Thyroid gland (tissue), 4 donors: Measurements from ENCODE around the gene NKD1. TPM values are rescaled to one million over a fixed set of nuclear protein-coding genes. Genes with fewer than 3 reads are reported as not detected.
"Not testable (repeated sequence)": the region's sequence is repeated elsewhere in the genome, so short reads cannot be mapped to it uniquely, and the experiment has no call there.

ENCODE experiments used
- DNase-seq, 2 donors: peaks; one replicate each; pipeline ENCODE4 v3.0.0-alpha.2; 2019
- H3K27ac ChIP-seq, 3 donors: fragments of 200-600 bp; sonication (generic); 1 replicate in 2 of 3; 2 replicates in 1 of 3; pipeline ENCODE4 v1.5.1; 2016 to 2019; ENCODE audit warnings: mild to moderate bottlenecking in 1 of 3, moderate library complexity in 1 of 3
- H3K27me3 ChIP-seq: fragments of 200-600 bp; sonication (generic); one replicate; pipeline ENCODE4 v1.5.1; 2019
- H3K36me3 ChIP-seq, 2 donors: fragments of 200-600 bp; sonication (generic); one replicate each; pipeline ENCODE4 v1.5.1; 2016 to 2019
- H3K4me1 ChIP-seq, 2 donors: fragments of 200-600 bp; sonication (generic); one replicate each; pipeline ENCODE4 v1.5.1; 2017 to 2019
- H3K4me3 ChIP-seq, 3 donors: fragments of 200-600 bp; sonication (generic); replicated peaks in 1 of 3; 1 replicate in 2 of 3; 2 replicates in 1 of 3; pipeline ENCODE4 v1.5.1; 2016; ENCODE audit warnings: mild to moderate bottlenecking in 1 of 3
- H3K9me3 ChIP-seq: fragments of 200-600 bp; sonication (generic); one replicate; pipeline ENCODE4 v1.5.1; 2017
- POLR2A ChIP-seq, 2 donors: fragments of 450-650 bp; IDR thresholded peaks; one replicate each; pipeline ENCODE4 v1.6.1; 2017; ENCODE audit warnings: antibody characterized with exemption in 2 of 2, mild to moderate bottlenecking in 2 of 2, moderate library complexity in 1 of 2
- WGBS, 2 donors: methylation state at CpG; one replicate each; pipeline ENCODE4 v1.1.5; 2017; 5-methylcytosine and 5-hydroxymethylcytosine counted together
- intact Hi-C: fragments of 100-400 bp; cut with DNase I; formaldehyde crosslinking; loops from one replicate; pipeline ENCODE4 v1.15.1; 2023
- total RNA-seq, 4 donors: library from RNA; depleted of rRNA; stranded (reverse); fragments of >200 nt; gene quantifications; one replicate each; pipeline ENCODE4 v1.2.3, GENCODE V29; 2016
- TF ChIP-seq, protein P1 (sequence below), 6 experiments: fragments of 200-600 bp in 3 of 6; fragments of 450-650 bp in 3 of 6; sonication (generic) in 3 of 6; IDR thresholded peaks; one replicate each; pipeline ENCODE4 v1.5.1; 2016 to 2019; ENCODE audit warnings: antibody characterized with exemption in 6 of 6, mild to moderate bottlenecking in 2 of 6, inconsistent platforms in 1 of 6, moderate library complexity in 1 of 6

The NKD1 gene
- total RNA-seq, 4 donors from 2014 or later = 0.63 to 13.8 (median 1.1) TPM

DNA sequence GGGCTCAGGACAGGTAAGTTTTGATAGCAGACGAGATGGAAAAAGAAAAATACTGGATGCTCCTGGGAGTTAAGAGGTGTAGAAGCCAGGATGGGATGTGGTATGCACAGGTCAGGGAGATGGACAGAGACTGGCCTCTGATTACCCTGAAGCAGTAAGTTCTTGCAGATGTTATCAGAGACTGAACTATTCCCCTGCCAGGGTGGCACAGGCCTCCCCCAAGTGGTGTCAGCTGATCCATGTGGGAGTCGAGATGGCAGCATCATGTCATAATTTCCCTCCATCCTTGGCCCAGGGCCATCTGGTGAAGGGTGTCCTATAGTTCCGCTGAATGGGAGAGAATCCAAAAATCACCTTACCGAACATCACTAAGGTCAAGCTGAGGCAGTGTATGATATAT lies 14.1 kb upstream of the NKD1 start:
- no peak overlapping the region for H3K4me3 ChIP-seq
- WGBS, 2 donors = 84 to 87% methylated on average over 4 of the region's 4 CpGs

DNA sequence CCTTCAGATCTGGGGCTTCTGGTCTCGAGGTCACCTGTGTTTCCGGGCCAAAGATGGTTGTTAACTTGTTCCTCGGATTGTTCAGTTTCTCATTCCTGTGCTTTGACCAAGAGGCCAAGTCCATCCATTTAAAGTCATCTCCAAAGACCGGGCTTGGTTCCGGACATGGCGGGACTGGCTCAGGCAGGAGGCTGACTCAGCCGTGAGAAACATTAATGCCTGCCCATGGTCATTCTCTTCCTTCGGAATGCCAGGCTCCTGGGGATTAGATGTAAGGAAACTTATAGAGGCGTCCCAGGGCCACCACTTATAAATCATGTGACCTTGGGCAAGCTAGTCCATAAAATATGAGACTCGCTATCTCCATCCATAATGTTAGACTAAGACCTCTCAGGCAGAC lies 13.6 kb upstream of the NKD1 start:
- no peak for DNase-seq
- 94 to 95% methylated on average over 10 of the region's 10 CpGs for WGBS, 2 donors

More for the DNA sequence above, 14.1 kb upstream of the NKD1 start:
- Histone ChIP-seq H3K36me3 (no peaks in the 10 kb centered on the region), H3K27me3 (no peaks in the 10 kb centered on the region), H3K4me1 (no peaks in the 10 kb centered on the region), H3K27ac (no peak overlapping the region), H3K9me3 (no peaks in the 10 kb centered on the region)
- DNase-seq = no peak
- intact Hi-C loops = no loop called here
- no peak for TF ChIP-seq POLR2A (IDR thresholded peaks at IDR 0.05)
- TF ChIP-seq, protein P1, sequence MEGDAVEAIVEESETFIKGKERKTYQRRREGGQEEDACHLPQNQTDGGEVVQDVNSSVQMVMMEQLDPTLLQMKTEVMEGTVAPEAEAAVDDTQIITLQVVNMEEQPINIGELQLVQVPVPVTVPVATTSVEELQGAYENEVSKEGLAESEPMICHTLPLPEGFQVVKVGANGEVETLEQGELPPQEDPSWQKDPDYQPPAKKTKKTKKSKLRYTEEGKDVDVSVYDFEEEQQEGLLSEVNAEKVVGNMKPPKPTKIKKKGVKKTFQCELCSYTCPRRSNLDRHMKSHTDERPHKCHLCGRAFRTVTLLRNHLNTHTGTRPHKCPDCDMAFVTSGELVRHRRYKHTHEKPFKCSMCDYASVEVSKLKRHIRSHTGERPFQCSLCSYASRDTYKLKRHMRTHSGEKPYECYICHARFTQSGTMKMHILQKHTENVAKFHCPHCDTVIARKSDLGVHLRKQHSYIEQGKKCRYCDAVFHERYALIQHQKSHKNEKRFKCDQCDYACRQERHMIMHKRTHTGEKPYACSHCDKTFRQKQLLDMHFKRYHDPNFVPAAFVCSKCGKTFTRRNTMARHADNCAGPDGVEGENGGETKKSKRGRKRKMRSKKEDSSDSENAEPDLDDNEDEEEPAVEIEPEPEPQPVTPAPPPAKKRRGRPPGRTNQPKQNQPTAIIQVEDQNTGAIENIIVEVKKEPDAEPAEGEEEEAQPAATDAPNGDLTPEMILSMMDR (IDR thresholded peaks at IDR 0.05) = no peak

DNA sequence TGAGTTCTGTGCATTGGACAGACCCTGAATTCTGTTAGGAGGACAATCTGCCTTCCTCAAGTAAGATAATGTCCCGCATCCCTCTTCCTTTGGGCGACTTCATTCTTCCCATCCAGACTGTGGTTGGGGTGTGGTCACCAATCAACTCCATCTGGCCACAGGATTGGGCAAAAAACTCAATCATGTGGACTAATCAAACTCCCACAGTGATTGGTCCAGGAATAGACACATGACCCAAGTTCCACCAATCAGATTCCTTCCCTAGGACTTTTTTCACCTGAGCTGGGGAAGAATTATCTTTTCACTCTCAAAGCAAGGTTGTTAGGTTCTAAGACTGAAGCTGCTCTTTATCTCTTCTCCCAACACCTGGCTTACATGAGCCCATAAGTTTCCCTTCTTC lies 13.2 kb upstream of the NKD1 start:
- DNase-seq = no peak
- no peaks in the 10 kb centered on the region for H3K9me3 ChIP-seq
- no peak overlapping the region for H3K4me3 ChIP-seq
- no peak for TF ChIP-seq POLR2A (IDR thresholded peaks at IDR 0.05)
- TF ChIP-seq, protein P1 (IDR thresholded peaks at IDR 0.05) = no peak
- 84 to 100% methylated on average over 2 of the region's 2 CpGs for WGBS, 2 donors
- no peaks in the 10 kb centered on the region for H3K27me3 ChIP-seq
- no peaks in the 10 kb centered on the region for H3K36me3 ChIP-seq
- no peaks in the 10 kb centered on the region for H3K4me1 ChIP-seq
- intact Hi-C loops = no loop called here
- no peak overlapping the region for H3K27ac ChIP-seq

More for the DNA sequence above, 13.6 kb upstream of the NKD1 start:
- TF ChIP-seq, protein P1 (IDR thresholded peaks at IDR 0.05) = no peak
- TF ChIP-seq POLR2A (IDR thresholded peaks at IDR 0.05) = no peak
- H3K9me3 ChIP-seq = no peaks in the 10 kb centered on the region
- no peaks in the 10 kb centered on the region for H3K27me3 ChIP-seq
- no peak overlapping the region for H3K27ac ChIP-seq
- no peaks in the 10 kb centered on the region for H3K4me1 ChIP-seq
- intact Hi-C loops = no loop called here
- H3K4me3 ChIP-seq = no peak overlapping the region
- no peaks in the 10 kb centered on the region for H3K36me3 ChIP-seq

DNA sequence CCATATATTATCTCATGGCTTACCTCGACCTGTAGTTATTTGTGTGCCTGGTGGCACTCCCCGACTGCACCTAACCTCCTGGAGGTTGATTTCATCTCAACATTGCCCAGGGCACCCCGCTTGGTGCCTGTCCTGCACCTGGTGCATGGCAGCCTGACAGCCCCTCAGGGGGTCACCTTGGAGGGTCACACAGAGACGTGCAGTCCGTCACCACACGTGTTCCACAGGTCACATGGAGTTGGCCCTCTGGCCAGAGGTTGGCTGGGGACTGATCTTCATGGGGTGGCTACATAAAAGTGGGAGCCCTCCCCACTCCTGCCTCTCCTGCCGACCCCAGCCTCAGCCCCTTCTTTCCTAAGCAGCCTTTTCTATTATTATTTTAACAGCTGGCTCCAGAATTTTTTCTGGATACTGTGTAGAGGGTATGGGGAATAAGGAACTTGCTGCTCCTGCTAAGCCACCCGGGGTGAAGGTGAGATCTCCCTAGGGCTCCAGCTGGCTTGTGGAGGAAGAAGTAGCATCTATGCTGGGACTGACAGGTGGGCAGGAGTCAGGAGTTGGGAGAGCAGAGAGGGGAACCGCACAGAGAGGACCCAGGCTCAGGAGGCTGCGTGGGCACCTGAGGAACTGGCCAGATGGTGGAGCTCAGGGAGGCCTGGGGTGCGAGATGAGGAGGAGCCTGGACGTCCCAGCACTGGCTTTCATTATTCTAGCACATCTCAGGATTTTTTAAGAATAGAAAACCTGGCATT lies 12.5 kb upstream of the NKD1 start:
- H3K36me3 ChIP-seq = no peaks in the 10 kb centered on the region
- no peak overlapping the region for H3K4me3 ChIP-seq
- WGBS, 2 donors = 91 to 92% methylated on average over 11 to 12 of the region's 12 CpGs
- no peak for TF ChIP-seq POLR2A (IDR thresholded peaks at IDR 0.05)
- TF ChIP-seq, protein P1 (IDR thresholded peaks at IDR 0.05) = no peak
- H3K27ac ChIP-seq = no peak overlapping the region
- no peaks in the 10 kb centered on the region for H3K27me3 ChIP-seq
- intact Hi-C loops = no loop called here
- H3K4me1 ChIP-seq = no peaks in the 10 kb centered on the region
- H3K9me3 ChIP-seq = no peaks in the 10 kb centered on the region
- DNase-seq = no peak

DNA sequence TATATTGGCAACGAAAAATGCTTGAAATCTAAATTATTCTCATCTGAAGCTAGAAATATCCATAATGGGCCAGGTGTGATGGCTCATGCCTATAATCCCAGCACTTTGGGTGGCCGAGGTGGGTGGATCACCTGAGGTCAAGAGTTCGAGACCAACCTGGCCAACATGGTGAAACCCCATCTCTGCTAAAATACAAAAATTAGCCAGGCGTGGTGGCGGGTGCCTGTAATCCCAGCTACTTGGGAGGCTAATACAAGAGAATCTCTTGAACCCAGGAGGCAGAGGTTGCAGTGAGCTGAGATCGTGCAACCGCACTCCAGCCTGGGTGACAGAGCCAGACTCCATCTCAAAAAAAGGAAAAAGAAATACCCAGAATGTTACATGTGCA lies 11.9 kb upstream of the NKD1 start:
- H3K9me3 ChIP-seq, intact Hi-C loops, H3K27ac ChIP-seq, H3K27me3 ChIP-seq, H3K4me3 ChIP-seq, H3K36me3 ChIP-seq, H3K4me1 ChIP-seq, DNase-seq: not testable (repeated sequence)
- 90 to 96% methylated on average over 7 of the region's 7 CpGs for WGBS, 2 donors
